WI38 (cell line): ENCODE measurements around the gene NFAT5.

Experiments
- H3K4me3 ChIP-seq: 2 replicates; pipeline ENCODE4 v1.5.1; 2011; ENCODE audit warnings: low read depth, mild to moderate bottlenecking, control low read depth, low read length
- TF ChIP-seq, protein P1 (sequence below): IDR thresholded peaks from 2 replicates; pipeline ENCODE4 v1.5.1; 2012; ENCODE audit warnings: low read depth, mild to moderate bottlenecking, control low read depth, low read length

Gene NFAT5

GRCh38 chr16:69747115-69747514 lies 181.3 kb downstream of the NFAT5 start:
- no peak overlapping the region for H3K4me3 ChIP-seq
- TF ChIP-seq, protein P1, sequence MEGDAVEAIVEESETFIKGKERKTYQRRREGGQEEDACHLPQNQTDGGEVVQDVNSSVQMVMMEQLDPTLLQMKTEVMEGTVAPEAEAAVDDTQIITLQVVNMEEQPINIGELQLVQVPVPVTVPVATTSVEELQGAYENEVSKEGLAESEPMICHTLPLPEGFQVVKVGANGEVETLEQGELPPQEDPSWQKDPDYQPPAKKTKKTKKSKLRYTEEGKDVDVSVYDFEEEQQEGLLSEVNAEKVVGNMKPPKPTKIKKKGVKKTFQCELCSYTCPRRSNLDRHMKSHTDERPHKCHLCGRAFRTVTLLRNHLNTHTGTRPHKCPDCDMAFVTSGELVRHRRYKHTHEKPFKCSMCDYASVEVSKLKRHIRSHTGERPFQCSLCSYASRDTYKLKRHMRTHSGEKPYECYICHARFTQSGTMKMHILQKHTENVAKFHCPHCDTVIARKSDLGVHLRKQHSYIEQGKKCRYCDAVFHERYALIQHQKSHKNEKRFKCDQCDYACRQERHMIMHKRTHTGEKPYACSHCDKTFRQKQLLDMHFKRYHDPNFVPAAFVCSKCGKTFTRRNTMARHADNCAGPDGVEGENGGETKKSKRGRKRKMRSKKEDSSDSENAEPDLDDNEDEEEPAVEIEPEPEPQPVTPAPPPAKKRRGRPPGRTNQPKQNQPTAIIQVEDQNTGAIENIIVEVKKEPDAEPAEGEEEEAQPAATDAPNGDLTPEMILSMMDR = no peak

DNA sequence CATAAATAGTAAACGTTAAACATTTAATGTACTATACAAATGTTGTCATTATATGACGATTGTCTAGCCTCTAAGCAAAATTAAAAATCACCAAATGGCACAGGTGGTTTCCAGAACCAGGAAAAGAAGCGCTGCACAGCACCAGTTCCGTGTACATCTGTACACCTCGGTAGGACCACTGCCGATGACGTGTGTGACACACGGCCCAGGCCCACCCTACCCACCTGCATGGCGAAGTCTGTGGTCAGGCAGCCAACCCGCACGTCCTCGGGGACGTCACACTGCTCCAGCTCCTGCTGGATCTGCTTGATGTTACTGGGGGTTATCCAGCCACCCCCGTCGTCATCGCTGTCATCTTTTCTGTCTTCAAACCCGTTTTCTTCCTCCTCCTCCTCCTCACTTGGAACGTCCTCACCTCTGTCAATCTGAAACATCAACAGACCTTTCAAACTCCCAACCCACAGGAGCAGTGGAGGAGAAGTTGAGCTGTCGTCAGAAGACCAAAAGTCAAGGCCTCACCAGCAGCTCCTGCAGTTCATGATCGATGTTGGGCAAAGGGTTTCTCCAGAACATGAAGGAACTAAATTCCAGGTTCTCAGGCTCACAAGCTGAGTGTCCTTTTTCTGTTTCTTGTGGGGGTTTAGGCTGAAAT lies 183.1 kb downstream of the NFAT5 start:
- H3K4me3 ChIP-seq = no peak overlapping the region
- TF ChIP-seq, protein P1 = no peak

- peak overlapping the region; percentile 75 for H3K4me3 ChIP-seq
- TF ChIP-seq, protein P1 = no peak
Measured at GRCh38 chr16:69754143-69754468, 188.3 kb downstream of the NFAT5 start.
